Chondrocyte (in vitro differentiated cells): ENCODE results near the gene SLCO3A1. TPM values are rescaled to one million over a fixed set of nuclear protein-coding genes. Genes with fewer than 3 reads are reported as not detected.

Source experiments
- DNase-seq: peaks from one replicate; pipeline ENCODE4 v3.0.0; 2021; ENCODE audit warnings: mixed read lengths, low spot score
- H3K27ac Mint-ChIP-seq: one replicate; pipeline ENCODE4 v1.8.0; 2021; ENCODE audit warnings: mild to moderate bottlenecking, moderate library complexity, mixed read lengths; ENCODE audit not compliant: unreplicated experiment
- H3K27me3 Mint-ChIP-seq: 2 replicates; pipeline ENCODE4 v1.8.0; 2021; ENCODE audit warnings: low read depth, mixed read lengths
- H3K36me3 Mint-ChIP-seq: 2 replicates; pipeline ENCODE4 v1.8.0; 2021; ENCODE audit warnings: low read depth, mixed read lengths
- H3K4me1 Mint-ChIP-seq: 2 replicates; pipeline ENCODE4 v1.8.0; 2021; ENCODE audit warnings: low read depth, mild to moderate bottlenecking, mixed read lengths
- H3K4me3 Mint-ChIP-seq: one replicate; pipeline ENCODE4 v1.8.0; 2021; ENCODE audit warnings: mild to moderate bottlenecking, moderate library complexity, mixed read lengths; ENCODE audit not compliant: unreplicated experiment
- H3K9me3 Mint-ChIP-seq: 2 replicates; pipeline ENCODE4 v1.8.0; 2021; ENCODE audit warnings: low read depth, mixed read lengths
- total RNA-seq: library from RNA; stranded (reverse); gene quantifications from 3 replicates; pipeline ENCODE4 v1.2.1, GENCODE V29; 2021
- TF ChIP-seq, protein P1 (sequence below): fragments of 200-600 bp; sonication (generic); IDR thresholded peaks from 2 replicates; pipeline ENCODE4 v1.5.0; 2021; ENCODE audit warnings: antibody characterized with exemption, mild to moderate bottlenecking, moderate library complexity

The SLCO3A1 gene
- total RNA-seq, 1 donor from 2014 or later = 3.7 TPM

DNA sequence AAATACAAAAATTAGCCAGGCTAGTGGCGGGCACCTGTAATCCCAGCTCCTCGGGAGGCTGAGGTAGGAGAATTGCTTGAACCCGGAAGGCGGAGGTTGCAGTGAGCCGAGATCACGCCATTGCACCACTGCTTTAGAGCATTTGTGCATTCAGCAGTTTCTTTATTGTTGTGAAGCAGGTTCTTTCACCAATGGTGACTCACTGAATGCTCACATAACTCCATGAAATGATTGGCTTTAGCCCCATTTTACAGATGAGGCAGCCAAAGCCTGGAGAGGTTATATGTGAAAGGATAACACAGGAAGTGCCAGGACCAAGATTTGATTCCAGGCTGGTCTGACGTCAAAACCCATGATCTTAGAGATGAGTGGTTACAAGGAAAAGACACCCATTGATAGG, 195.2 kb downstream of the SLCO3A1 start:
- TF ChIP-seq, protein P1, sequence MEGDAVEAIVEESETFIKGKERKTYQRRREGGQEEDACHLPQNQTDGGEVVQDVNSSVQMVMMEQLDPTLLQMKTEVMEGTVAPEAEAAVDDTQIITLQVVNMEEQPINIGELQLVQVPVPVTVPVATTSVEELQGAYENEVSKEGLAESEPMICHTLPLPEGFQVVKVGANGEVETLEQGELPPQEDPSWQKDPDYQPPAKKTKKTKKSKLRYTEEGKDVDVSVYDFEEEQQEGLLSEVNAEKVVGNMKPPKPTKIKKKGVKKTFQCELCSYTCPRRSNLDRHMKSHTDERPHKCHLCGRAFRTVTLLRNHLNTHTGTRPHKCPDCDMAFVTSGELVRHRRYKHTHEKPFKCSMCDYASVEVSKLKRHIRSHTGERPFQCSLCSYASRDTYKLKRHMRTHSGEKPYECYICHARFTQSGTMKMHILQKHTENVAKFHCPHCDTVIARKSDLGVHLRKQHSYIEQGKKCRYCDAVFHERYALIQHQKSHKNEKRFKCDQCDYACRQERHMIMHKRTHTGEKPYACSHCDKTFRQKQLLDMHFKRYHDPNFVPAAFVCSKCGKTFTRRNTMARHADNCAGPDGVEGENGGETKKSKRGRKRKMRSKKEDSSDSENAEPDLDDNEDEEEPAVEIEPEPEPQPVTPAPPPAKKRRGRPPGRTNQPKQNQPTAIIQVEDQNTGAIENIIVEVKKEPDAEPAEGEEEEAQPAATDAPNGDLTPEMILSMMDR = no peak
- Mint-ChIP-seq H3K4me3 (no peak overlapping the region), H3K27ac (no peak overlapping the region), H3K27me3 (peaks cover 14% of the 10 kb centered on the region), H3K9me3 (no peaks in the 10 kb centered on the region), H3K36me3 (no peaks in the 10 kb centered on the region), H3K4me1 (no peaks in the 10 kb centered on the region)
- DNase-seq = no peak

DNA sequence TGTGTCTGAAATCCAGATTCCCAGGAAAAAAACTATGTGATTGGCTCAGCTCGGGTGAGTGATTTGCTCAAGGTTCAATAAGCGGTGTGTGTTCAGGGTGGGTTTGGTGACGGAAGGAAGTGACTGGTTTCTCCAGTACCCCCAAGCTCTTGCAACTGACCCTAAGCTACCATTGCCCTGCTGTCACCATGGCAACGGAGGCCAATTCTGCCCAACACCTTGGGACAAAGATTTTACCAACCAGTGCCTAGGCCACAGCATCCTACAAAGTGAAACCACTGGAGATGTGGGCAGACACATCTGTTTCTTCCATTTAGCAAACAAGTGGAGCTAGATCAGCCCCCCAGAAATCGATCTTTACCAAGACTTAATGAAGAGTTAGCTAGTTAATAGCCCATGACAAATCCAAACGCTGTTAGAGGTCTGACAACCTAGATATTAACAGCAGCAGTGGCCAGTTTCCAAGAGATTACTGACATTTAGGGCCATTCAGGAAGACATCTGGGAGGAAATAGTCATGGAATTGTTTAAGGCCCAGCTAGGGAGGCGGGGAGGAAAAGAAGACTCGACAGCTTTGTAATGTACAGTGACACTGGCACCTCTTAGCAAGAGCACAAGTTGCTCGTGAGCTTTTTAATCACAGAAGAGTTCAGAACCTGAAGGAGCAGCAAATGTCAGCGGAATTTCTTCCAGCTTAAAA, 195.9 kb downstream of the SLCO3A1 start:
- DNase-seq = no peak
- H3K27ac Mint-ChIP-seq = no peak overlapping the region
- H3K9me3 Mint-ChIP-seq = no peaks in the 10 kb centered on the region
- TF ChIP-seq, protein P1 = no peak
- no peak overlapping the region for H3K4me3 Mint-ChIP-seq
- H3K4me1 Mint-ChIP-seq = no peaks in the 10 kb centered on the region
- no peaks in the 10 kb centered on the region for H3K36me3 Mint-ChIP-seq
- peaks cover 14% of the 10 kb centered on the region for H3K27me3 Mint-ChIP-seq

DNA sequence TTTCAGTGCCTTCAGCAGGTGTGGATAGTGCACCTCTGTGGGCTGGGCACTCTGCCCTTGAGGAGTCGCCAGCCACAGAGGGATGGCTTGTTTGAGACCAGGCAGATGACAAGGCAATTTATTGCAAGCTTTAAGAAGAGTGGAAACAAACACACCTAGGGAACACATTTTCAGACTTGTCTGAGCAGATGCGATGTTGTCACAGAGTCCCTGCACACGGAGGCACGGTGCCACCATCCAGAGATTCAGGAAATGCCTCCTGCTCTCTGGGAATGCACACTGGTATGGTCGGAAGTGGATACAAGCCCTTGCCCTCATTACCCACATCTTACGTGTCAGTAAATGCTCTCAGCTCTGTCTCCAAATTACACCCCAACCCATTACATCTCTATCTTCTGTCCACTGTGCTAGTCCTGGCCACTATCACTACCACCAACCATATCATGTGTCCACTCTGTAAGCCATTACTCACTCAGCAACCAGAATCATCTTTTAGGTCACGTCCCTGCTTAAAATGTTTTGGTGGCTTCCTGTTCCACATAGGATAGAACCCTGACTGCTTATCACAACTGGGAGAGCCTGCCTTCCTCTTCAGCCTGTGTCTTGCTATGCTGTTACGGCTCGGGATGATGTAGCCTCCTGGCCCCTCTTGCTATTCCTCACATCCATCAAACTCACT, 196.9 kb downstream of the SLCO3A1 start:
- DNase-seq = no peak
- Mint-ChIP-seq H3K27ac (no peak overlapping the region), H3K4me1 (no peaks in the 10 kb centered on the region), H3K4me3 (no peak overlapping the region), H3K36me3 (no peaks in the 10 kb centered on the region), H3K27me3 (peaks cover 10% of the 10 kb centered on the region), H3K9me3 (no peaks in the 10 kb centered on the region)
- TF ChIP-seq, protein P1 = no peak

DNA sequence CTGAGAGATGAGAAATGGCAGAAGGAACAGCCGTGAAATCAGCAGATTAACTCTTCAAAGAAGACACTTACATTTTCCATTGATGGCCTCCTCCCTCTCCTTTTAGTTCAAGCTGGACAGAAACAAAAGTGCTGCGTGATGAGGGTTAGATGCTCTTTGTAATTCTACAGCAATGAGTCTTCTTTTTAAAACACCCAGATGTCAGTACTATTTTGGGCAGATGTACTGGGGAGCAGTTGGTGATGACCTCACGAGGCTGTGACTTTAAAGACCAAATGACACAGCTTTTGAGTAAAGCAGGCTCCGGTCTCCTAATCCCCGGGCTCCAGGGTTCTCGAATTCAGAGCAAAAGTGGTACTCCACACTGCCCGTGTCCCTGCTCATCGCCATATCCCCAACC, 198.2 kb downstream of the SLCO3A1 start:
- Mint-ChIP-seq H3K27me3 (peaks cover 21% of the 10 kb centered on the region), H3K36me3 (no peaks in the 10 kb centered on the region), H3K4me1 (no peaks in the 10 kb centered on the region), H3K27ac (no peak overlapping the region), H3K4me3 (no peak overlapping the region), H3K9me3 (no peaks in the 10 kb centered on the region)
- DNase-seq = no peak
- TF ChIP-seq, protein P1 = no peak

DNA sequence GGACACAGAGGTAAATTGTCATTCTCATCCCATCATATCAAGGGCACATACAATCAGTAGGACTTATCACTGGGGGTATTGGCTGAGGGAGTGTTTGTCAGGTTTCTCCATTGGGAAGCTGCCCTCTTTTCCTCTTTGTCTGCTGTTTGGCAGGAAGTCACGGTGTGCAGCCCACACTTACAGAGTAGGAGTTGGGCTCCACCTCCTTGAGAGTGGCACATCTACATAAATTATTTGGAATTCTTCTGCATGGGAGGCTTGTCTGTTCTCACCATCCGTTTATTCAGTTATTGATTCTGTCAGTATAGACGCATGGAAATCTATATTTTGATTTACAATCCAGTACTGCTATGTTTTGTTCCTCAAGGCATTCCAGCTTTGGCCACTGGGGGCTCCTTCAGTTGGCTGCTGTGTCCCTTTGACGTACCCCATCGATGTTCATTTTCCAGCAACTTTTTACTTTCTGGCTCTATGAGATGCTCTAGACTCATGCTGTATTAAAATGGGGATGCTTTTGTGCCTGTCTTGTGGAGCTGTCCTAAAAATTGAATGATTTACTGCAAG, 200.3 kb downstream of the SLCO3A1 start:
- no peaks in the 10 kb centered on the region for H3K9me3 Mint-ChIP-seq
- TF ChIP-seq, protein P1 = peak; percentile 60
- H3K4me3 Mint-ChIP-seq = no peak overlapping the region
- peaks cover 34% of the 10 kb centered on the region for H3K27me3 Mint-ChIP-seq
- H3K4me1 Mint-ChIP-seq = no peaks in the 10 kb centered on the region
- no peak overlapping the region for H3K27ac Mint-ChIP-seq
- DNase-seq = no peak
- no peaks in the 10 kb centered on the region for H3K36me3 Mint-ChIP-seq
